MCF 10A (cell line): ENCODE data around the gene CNPY1. TPM values are rescaled to one million over a fixed set of nuclear protein-coding genes. Genes with fewer than 3 reads are reported as not detected.

ENCODE experiments used
- BruUV-seq: library from RNA; stranded (reverse); fragments of 400-500 nt; replicated peaks from 2 replicates; lab custom pipeline; 2021; lab: Mats Ljungman, UMichigan
- CTCF ChIA-PET: fragments of 300-600 bp; sonication (Branson Sonifier 250); formaldehyde crosslinking; extraction: SDS; loops from one replicate; lab custom pipeline; 2021; ENCODE audit warnings: antibody characterized with exemption, inconsistent platforms; lab: Yijun Ruan, JAX
- POLR2A ChIA-PET: fragments of 300-600, 350-650 bp; sonication (Branson Sonifier 250); formaldehyde crosslinking; extraction: SDS; loops from one replicate; lab custom pipeline; 2020; ENCODE audit warnings: antibody characterized with exemption, inconsistent platforms; lab: Yijun Ruan, JAX
- DNase-seq: peaks from one replicate; pipeline ENCODE4 v3.0.0-alpha.2; 2018; ENCODE audit not compliant: unreplicated experiment
- H3K27ac Mint-ChIP-seq: one replicate; pipeline ENCODE4 v1.8.0; 2022; ENCODE audit warnings: mild to moderate bottlenecking, low read depth, mixed read lengths; ENCODE audit not compliant: unreplicated experiment
- H3K27me3 Mint-ChIP-seq: one replicate; pipeline ENCODE4 v1.8.0; 2022; ENCODE audit warnings: mixed read lengths; ENCODE audit not compliant: insufficient read depth, unreplicated experiment
- H3K36me3 Mint-ChIP-seq: one replicate; pipeline ENCODE4 v1.8.0; 2022; ENCODE audit warnings: mild to moderate bottlenecking, moderate library complexity, mixed read lengths; ENCODE audit not compliant: insufficient read depth, unreplicated experiment
- H3K4me1 Mint-ChIP-seq: one replicate; pipeline ENCODE4 v1.8.0; 2022; ENCODE audit warnings: mixed read lengths; ENCODE audit not compliant: insufficient read depth, unreplicated experiment
- H3K4me3 Mint-ChIP-seq: one replicate; pipeline ENCODE4 v1.8.0; 2022; ENCODE audit warnings: mild to moderate bottlenecking, moderate library complexity, mixed read lengths; ENCODE audit not compliant: unreplicated experiment
- H3K9me3 Mint-ChIP-seq: one replicate; pipeline ENCODE4 v1.8.0; 2022; ENCODE audit warnings: mixed read lengths; ENCODE audit not compliant: unreplicated experiment
- CTCF ChIP-seq: fragments of 200-600 bp; IDR thresholded peaks from one replicate; pipeline ENCODE4 v1.8.0; 2022; ENCODE audit warnings: antibody characterized with exemption, mild to moderate bottlenecking; ENCODE audit not compliant: unreplicated experiment
- intact Hi-C: fragments of 100-400 bp; cut with micrococcal nuclease; formaldehyde crosslinking; loops from 2 replicates; pipeline ENCODE4 v1.14.1; 2022
- total RNA-seq: library from RNA; stranded (reverse); gene quantifications from 2 replicates; pipeline ENCODE4 v1.2.3, GENCODE V29; 2022

CNPY1 gene
- total RNA-seq, 1 experiment from 2014 or later, result not detected

GRCh38 chr7:155477476-155477875 lies 68.9 kb downstream of the CNPY1 start:
- no peaks in the 10 kb centered on the region for H3K36me3 Mint-ChIP-seq
- H3K4me1 Mint-ChIP-seq, result peaks cover 2% of the 10 kb centered on the region
- peaks cover 67% of the 10 kb centered on the region for H3K27me3 Mint-ChIP-seq
- no TSS peak for BruUV-seq
- ChIA-PET POLR2A (no interaction called here), CTCF (interaction anchor here (1.0 to 1.1 kb wide), 2 partner anchors 15 to 98 kb away, joined by 3 to 4 read pairs; no protein-coding TSS in a partner anchor)
- H3K27ac Mint-ChIP-seq, result no peak overlapping the region
- no peaks in the 10 kb centered on the region for H3K9me3 Mint-ChIP-seq
- no peak for TF ChIP-seq CTCF
- no peak for DNase-seq
- no peak overlapping the region for H3K4me3 Mint-ChIP-seq
- intact Hi-C loops, result no loop called here

GRCh38 chr7:155471718-155472117 lies 74.6 kb downstream of the CNPY1 start:
- H3K27me3 Mint-ChIP-seq, result peaks cover 75% of the 10 kb centered on the region
- no peak overlapping the region for H3K27ac Mint-ChIP-seq
- no peak for TF ChIP-seq CTCF
- DNase-seq, result no peak
- H3K4me1 Mint-ChIP-seq, result peaks cover 5% of the 10 kb centered on the region
- no TSS peak for BruUV-seq
- ChIA-PET CTCF (interaction anchor here (1.0 to 1.5 kb wide), 2 partner anchors 19 to 127 kb away, joined by 3 to 4 read pairs; no protein-coding TSS in a partner anchor), POLR2A (interaction anchor here (0.8 to 1.0 kb wide), 2 partner anchors 12 to 127 kb away, joined by 3 read pairs; no protein-coding TSS in a partner anchor)
- H3K36me3 Mint-ChIP-seq, result no peaks in the 10 kb centered on the region
- intact Hi-C loops, result no loop called here
- no peak overlapping the region for H3K4me3 Mint-ChIP-seq
- no peaks in the 10 kb centered on the region for H3K9me3 Mint-ChIP-seq

GRCh38 chr7:155470686-155471638 lies 75.4 kb downstream of the CNPY1 start:
- CTCF ChIA-PET, result interaction anchor here (1.5 kb wide), 1 partner anchor 19 kb away, joined by 4 read pairs; no protein-coding TSS in a partner anchor
- Mint-ChIP-seq H3K9me3 (no peaks in the 10 kb centered on the region), H3K27ac (no peak overlapping the region), H3K27me3 (peaks cover 67% of the 10 kb centered on the region), H3K36me3 (no peaks in the 10 kb centered on the region), H3K4me3 (no peak overlapping the region), H3K4me1 (peaks cover 5% of the 10 kb centered on the region)
- intact Hi-C loops, result no loop called here
- TF ChIP-seq CTCF, result no peak
- POLR2A ChIA-PET, result interaction anchor here (0.5 to 1.0 kb wide), 3 partner anchors 13 to 128 kb away, joined by 3 to 5 read pairs (median 3); no protein-coding TSS in a partner anchor
- BruUV-seq, result no TSS peak
- DNase-seq, result no peak

- no peak overlapping the region for H3K27ac Mint-ChIP-seq
- POLR2A ChIA-PET, result no interaction called here
- intact Hi-C loops, result no loop called here
- no peak for DNase-seq
- H3K36me3 Mint-ChIP-seq, result no peaks in the 10 kb centered on the region
- no peaks in the 10 kb centered on the region for H3K9me3 Mint-ChIP-seq
- TF ChIP-seq CTCF, result no peak
- CTCF ChIA-PET, result no interaction called here
- no peak overlapping the region for H3K4me3 Mint-ChIP-seq
- peaks cover 5% of the 10 kb centered on the region for H3K4me1 Mint-ChIP-seq
- H3K27me3 Mint-ChIP-seq, result peaks cover 59% of the 10 kb centered on the region
- no TSS peak for BruUV-seq
These were observed 76.2 kb downstream of the CNPY1 start for GRCh38 chr7:155470186-155470487.
